ENCODE measurements around the gene SAMD8.

The SAMD8 gene

GRCh38 chr10:75111365-75111906, at the start of gene SAMD8:
TSS of gene SAMD8 (plus strand) at chr10:75111656. CDS start at chr10:75150529, 38,873 bp downstream.
- DNase-seq, result peak; percentile 64

- no peak for DNase-seq
Measured at GRCh38 chr10:75061709-75062505, 49.5 kb upstream of the SAMD8 start.

GRCh38 chr10:75062506-75063299, 48.8 kb upstream of the SAMD8 start:
- DNase-seq, result no peak

GRCh38 chr10:75063461-75064230, 47.8 kb upstream of the SAMD8 start:
- DNase-seq, result no peak

GRCh38 chr10:75065076-75065475, 46.4 kb upstream of the SAMD8 start:
- no peak for DNase-seq

- no peak for DNase-seq
Measured at GRCh38 chr10:75066271-75066670, 45.2 kb upstream of the SAMD8 start.

- DNase-seq, result no peak
Measured at GRCh38 chr10:75067272-75067671, 44.2 kb upstream of the SAMD8 start.

- DNase-seq, result no peak
Measured at GRCh38 chr10:75068523-75068922, 42.9 kb upstream of the SAMD8 start.

- DNase-seq, result no peak
Measured at GRCh38 chr10:75070476-75070875, 41.0 kb upstream of the SAMD8 start.

GRCh38 chr10:75070961-75071428, 40.5 kb upstream of the SAMD8 start:
- DNase-seq, result no peak

- DNase-seq, result no peak
Measured at GRCh38 chr10:75071756-75072155, 39.7 kb upstream of the SAMD8 start.

- no peak for DNase-seq
Measured at GRCh38 chr10:75072727-75073126, 38.7 kb upstream of the SAMD8 start.

GRCh38 chr10:75073442-75073841, 38.0 kb upstream of the SAMD8 start:
- DNase-seq, result no peak

- DNase-seq, result no peak
Measured at GRCh38 chr10:75074711-75075445, 36.6 kb upstream of the SAMD8 start.

GRCh38 chr10:75076348-75076747, 35.1 kb upstream of the SAMD8 start:
- no peak for DNase-seq

- DNase-seq, result no peak
Measured at GRCh38 chr10:75079436-75080083, 31.9 kb upstream of the SAMD8 start.

GRCh38 chr10:75080554-75080953, 30.9 kb upstream of the SAMD8 start:
- DNase-seq, result no peak

GRCh38 chr10:75081379-75081778, 30.1 kb upstream of the SAMD8 start:
- no peak for DNase-seq

- no peak for DNase-seq
Measured at GRCh38 chr10:75083972-75084833, 27.3 kb upstream of the SAMD8 start.

GRCh38 chr10:75084834-75085384, 26.5 kb upstream of the SAMD8 start:
- DNase-seq, result no peak

Measured in NCI-H1048 (cell line).